Uterus (tissue), 2 donors: ENCODE results near the gene UNC5CL.

ENCODE experiments used
- CTCF ChIP-seq, 4 experiments: fragments of 200-600 bp in 2 of 4; fragments of 450-650 bp in 2 of 4; sonication (generic) in 2 of 4; IDR thresholded peaks; one replicate each; pipeline ENCODE4 v1.5.1; 2016 to 2019; ENCODE audit warnings: antibody characterized with exemption in 4 of 4, mild to moderate bottlenecking in 2 of 4, moderate library complexity in 1 of 4
- POLR2A ChIP-seq, 2 donors: fragments of 450-650 bp; IDR thresholded peaks; one replicate each; pipeline ENCODE4 v1.6.1; 2016; ENCODE audit warnings: antibody characterized with exemption in 2 of 2, mild to moderate bottlenecking in 1 of 2, moderate library complexity in 1 of 2

- no peak for TF ChIP-seq CTCF (IDR thresholded peaks at IDR 0.05)
- no peak for TF ChIP-seq POLR2A (IDR thresholded peaks at IDR 0.05)
Measured at GRCh38 chr6:41037107-41037900, 1.7 kb downstream of the UNC5CL start.
